GM18858 (cell line): ENCODE results near the gene SMOC1.

Experiments
- ATAC-seq: cut with Tn5 transposase; IDR thresholded peaks from one replicate; pipeline ENCODE4 v1.9.1; 2021; ENCODE audit not compliant: unreplicated experiment

SMOC1 gene

DNA sequence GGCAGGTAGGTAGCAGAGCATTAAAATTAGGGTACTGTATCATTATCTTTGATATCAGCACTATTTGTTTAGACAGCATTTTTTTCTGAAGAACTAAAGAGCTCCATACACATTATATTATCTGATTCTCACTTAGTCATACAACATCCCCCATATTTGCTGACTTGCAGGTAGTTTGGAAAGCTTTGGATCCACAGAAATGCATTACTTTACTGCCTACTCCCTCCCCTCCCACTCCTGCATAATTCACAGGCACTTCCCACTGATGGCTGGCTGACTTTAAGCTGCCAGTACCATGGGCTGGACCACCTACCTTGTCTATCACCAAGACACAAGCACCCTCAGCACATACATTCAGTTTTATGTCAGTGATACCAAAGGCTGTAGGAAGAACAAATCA, 199.1 kb downstream of the SMOC1 start:
- ATAC-seq = no peak

DNA sequence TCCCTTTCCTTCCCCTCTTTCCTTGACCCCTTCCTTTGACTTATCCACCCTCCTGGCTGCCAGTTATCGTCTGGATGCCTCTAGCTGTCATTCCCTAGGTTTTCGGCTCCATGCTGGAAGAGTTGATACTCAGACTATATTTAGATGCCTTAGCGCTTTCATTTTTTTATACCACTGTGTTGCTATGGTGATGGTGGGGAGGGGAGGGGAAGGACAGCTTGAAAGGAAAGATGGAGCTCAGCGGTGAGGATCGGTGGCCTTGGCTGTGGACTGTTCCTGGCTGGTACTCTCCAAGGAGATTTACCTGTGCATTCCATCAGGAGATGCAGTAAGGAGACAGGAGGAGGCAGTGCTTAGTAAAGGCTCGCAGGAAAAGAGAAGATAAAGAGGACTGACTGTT, 200.9 kb downstream of the SMOC1 start:
- no peak for ATAC-seq
